ENCODE measurements around the gene HS1BP3. TPM values are rescaled to one million over a fixed set of nuclear protein-coding genes. Genes with fewer than 3 reads are reported as not detected.

HS1BP3 gene
- polyA plus RNA-seq, 2 of the 4 experiments (the other 2 are of a cell fraction): 12.4 to 23.5 TPM

- DNase-seq (ENCODE audit: low read depth in 1 of 2, low spot score in 1 of 2) (peak in 1 of 2 experiments; percentile 29), FAIRE-seq (no peak), ATAC-seq (peak in 1 of 2 experiments; percentile 3; a peak in 2 of 6 replicates)
- Histone ChIP-seq H3K4me2 (no peak overlapping the region; the same call in 2 of the 3 replicates), H3K4me3 (no peak overlapping the region), H3K27ac (peak overlapping the region in 1 of 2 experiments; percentile 32; a peak in 1 of 6 replicates), H3K4me1 (peaks cover 11% of the 10 kb centered on the region; the same call in 2 of the 3 replicates), H3K9me3 (no peaks in the 10 kb centered on the region)
- ChIA-PET POLR2A (interaction anchor here (1.3 to 6.1 kb wide), 2 partner anchors 194 to 197 kb away, joined by 5 to 100 read pairs; partner anchors contain the start of gene RHOB), CTCF (interaction anchor here (0.7 to 17.8 kb wide), 46 partner anchors 8 to 348 kb away, joined by 3 to 355 read pairs (median 8); partner anchors contain the start of genes HS1BP3, PUM2 and RHOB)
- WGBS (ENCODE audit: missing lambda C conversion rate): 85% methylated on average over 23 of the region's 23 CpGs
- TF ChIP-seq ESRRA (IDR thresholded peaks at IDR 0.05; ENCODE audit: borderline replicate concordance, low read length): no peak
- TF ChIP-seq, protein P1, sequence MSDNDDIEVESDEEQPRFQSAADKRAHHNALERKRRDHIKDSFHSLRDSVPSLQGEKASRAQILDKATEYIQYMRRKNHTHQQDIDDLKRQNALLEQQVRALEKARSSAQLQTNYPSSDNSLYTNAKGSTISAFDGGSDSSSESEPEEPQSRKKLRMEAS (IDR thresholded peaks at IDR 0.05): no peak
- no peak for TF ChIP-seq GATA3 (IDR thresholded peaks at IDR 0.05; ENCODE audit: borderline replicate concordance)
- TF ChIP-seq NR3C1 (IDR thresholded peaks at IDR 0.05): no peak
- no peak for TF ChIP-seq CTCF (IDR thresholded peaks at IDR 0.05)
- no peak for TF ChIP-seq JUNB (IDR thresholded peaks at IDR 0.05)
- no peak for TF ChIP-seq EHF (CRISPR knock-in tag; IDR thresholded peaks at IDR 0.05)
- TF ChIP-seq ELK1 (IDR thresholded peaks at IDR 0.05; ENCODE audit: low read depth, low read length): no peak
- no peak for TF ChIP-seq EHMT2 (IDR thresholded peaks at IDR 0.05; ENCODE audit: low read depth)
- no peak for TF ChIP-seq HOXA7 (CRISPR knock-in tag; IDR thresholded peaks at IDR 0.05)
- no peak for TF ChIP-seq RNF2 (IDR thresholded peaks at IDR 0.05; ENCODE audit: borderline replicate concordance, low read depth)
- TF ChIP-seq ZSCAN20 (CRISPR knock-in tag; IDR thresholded peaks at IDR 0.05): no peak
- TF ChIP-seq HEYL (CRISPR knock-in tag; IDR thresholded peaks at IDR 0.05): no peak
Observed at GRCh38 chr2:20641123-20641985, 9.5 kb downstream of the HS1BP3 start.

DNA sequence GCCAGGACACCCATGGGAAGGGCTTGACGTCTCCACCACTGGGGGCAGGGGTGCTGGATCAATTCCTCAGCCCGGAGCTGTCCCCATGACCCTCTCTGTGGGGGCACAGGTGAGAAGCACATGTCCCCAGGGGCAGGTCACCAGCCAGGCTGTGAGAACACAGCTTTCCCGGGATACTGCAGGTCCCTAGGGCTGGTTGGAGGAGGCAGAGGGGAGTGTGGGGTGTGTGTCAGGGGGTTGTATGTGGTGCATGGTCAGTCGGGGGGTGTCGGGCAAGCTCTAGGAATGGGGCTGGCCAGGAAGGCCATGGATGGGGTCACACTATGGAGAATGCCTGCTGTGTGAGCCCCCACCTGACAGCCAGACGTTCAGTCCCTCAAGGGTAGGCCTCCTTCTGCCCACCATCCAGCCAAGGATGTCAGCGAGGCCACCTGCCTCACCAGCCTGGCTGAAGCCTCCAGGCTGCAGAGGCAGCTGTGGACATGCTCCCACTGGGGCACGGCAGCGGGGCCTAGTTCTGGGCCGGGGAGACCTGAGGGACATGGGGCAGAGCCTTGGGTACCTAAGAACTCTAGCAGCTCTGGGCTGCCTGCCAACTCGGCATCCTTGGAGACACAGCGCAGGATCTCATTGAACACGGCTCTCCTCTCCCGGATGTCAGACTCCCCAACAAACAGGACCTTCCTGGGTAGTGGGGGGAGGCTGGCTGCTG, 10.3 kb downstream of the HS1BP3 start:
- no peak overlapping the region for H3K4me3 ChIP-seq
- FAIRE-seq: no peak
- WGBS (ENCODE audit: missing lambda C conversion rate): 82% methylated on average over 12 of the region's 14 CpGs
- POLR2A ChIA-PET: interaction anchor here (1.5 to 6.1 kb wide), 2 partner anchors 10 to 193 kb away, joined by 5 to 100 read pairs; partner anchors contain the start of genes HS1BP3 and RHOB
- peaks cover 17% of the 10 kb centered on the region; the same call in 2 of the 3 replicates for H3K4me1 ChIP-seq
- CTCF ChIA-PET: interaction anchor here (0.7 to 17.8 kb wide), 22 partner anchors 9 to 323 kb away, joined by 3 to 355 read pairs (median 26); partner anchors contain the start of genes HS1BP3 and RHOB
- TF ChIP-seq EHF (CRISPR knock-in tag; IDR thresholded peaks at IDR 0.05): no peak
- ATAC-seq: no peak
- no peak for DNase-seq (ENCODE audit: low read depth in 1 of 2, low spot score in 1 of 2)
- H3K27ac ChIP-seq: no peak overlapping the region
- no peak overlapping the region for H3K4me2 ChIP-seq
- H3K9me3 ChIP-seq: no peaks in the 10 kb centered on the region

DNA sequence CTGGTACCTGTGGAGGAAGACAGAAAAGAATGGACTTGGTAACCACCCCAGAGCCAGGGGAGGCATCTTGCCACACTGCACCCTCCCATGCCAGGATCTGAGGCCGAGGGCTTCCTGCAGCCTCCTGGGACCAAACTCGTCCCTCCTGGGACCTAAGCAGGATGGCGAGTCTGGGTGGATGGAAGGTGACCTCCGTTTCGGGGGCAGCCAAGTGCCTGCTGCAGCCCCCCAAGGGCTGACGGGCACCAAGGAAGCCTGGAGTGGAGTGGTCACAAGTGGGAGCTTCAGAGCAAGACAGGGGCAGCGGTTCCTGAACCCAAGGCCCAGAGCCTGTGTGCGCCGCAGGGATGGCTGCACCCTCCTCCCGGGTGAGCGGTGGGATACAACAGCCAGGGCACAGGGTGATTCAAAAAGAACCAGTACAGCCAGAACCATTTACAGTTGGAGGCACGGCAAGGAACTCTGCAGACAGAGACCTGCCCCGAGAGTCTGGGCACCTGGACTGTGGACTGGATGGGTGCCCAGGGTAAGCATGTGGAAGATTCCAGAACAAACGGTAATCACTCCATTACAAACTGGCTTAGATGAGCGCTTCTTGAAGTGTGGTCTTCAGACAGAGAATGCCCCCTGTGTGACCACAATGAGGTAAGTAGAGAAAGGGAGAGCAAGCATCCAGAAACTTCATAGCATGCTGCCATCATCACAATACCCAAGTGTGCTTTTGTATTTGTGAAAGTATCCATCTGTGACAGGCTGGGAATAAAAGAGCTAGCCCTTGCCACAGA, 12.1 kb downstream of the HS1BP3 start:
- Histone ChIP-seq H3K9me3 (no peaks in the 10 kb centered on the region), H3K4me1 (peaks cover 33% of the 10 kb centered on the region), H3K4me3 (no peak overlapping the region), H3K27ac (no peak overlapping the region), H3K4me2 (no peak overlapping the region)
- ATAC-seq (no peak), FAIRE-seq (no peak), DNase-seq (ENCODE audit: low read depth in 1 of 2, low spot score in 1 of 2) (no peak)
- ChIA-PET POLR2A (interaction anchor here (0.9 to 6.1 kb wide), 2 partner anchors 191 to 194 kb away, joined by 4 to 100 read pairs; partner anchors contain the start of gene RHOB), CTCF (interaction anchor here (0.5 to 17.8 kb wide), 12 partner anchors 8 to 258 kb away, joined by 3 to 355 read pairs (median 104); partner anchors contain the start of genes HS1BP3 and RHOB)
- whole genome bisulfite sequencing (ENCODE audit: missing lambda C conversion rate): 85% methylated on average over 15 of the region's 15 CpGs
- TF ChIP-seq ELK1 (IDR thresholded peaks at IDR 0.05; ENCODE audit: low read depth, low read length): no peak
- no peak for TF ChIP-seq CHD2 (IDR thresholded peaks at IDR 0.05; ENCODE audit: low read length, partially characterized antibody)
- TF ChIP-seq JUNB (IDR thresholded peaks at IDR 0.05): no peak
- TF ChIP-seq CBX2 (IDR thresholded peaks at IDR 0.05; ENCODE audit: borderline replicate concordance, low read depth): no peak
- TF ChIP-seq FOXS1 (CRISPR knock-in tag; IDR thresholded peaks at IDR 0.05): no peak
- TF ChIP-seq BHLHE40 (IDR thresholded peaks at IDR 0.05; ENCODE audit: low read depth, low read length): no peak
- no peak for TF ChIP-seq RAD21 (conservative IDR thresholded peaks at IDR 0.05 in 1 of 2, IDR thresholded peaks at IDR 0.05 in 1 of 2)
- TF ChIP-seq HMGXB4 (CRISPR knock-in tag; IDR thresholded peaks at IDR 0.05; ENCODE audit: borderline replicate concordance): no peak
- TF ChIP-seq CBX8 (IDR thresholded peaks at IDR 0.05): no peak
- TF ChIP-seq GATA3 (IDR thresholded peaks at IDR 0.05; ENCODE audit: borderline replicate concordance): no peak
- no peak for TF ChIP-seq NR3C1 (IDR thresholded peaks at IDR 0.05)
- TF ChIP-seq ZC3H11A (IDR thresholded peaks at IDR 0.05): no peak

Measured in A549 (cell line).